GM19025 (cell line): Measurements from ENCODE around the gene PDCD4.

Experiments used
- ATAC-seq: cut with Tn5 transposase; IDR thresholded peaks from one replicate; pipeline ENCODE4 v1.9.1; 2021; ENCODE audit warnings: mild to moderate bottlenecking, low read depth, moderate library complexity; ENCODE audit not compliant: unreplicated experiment

The PDCD4 gene

DNA sequence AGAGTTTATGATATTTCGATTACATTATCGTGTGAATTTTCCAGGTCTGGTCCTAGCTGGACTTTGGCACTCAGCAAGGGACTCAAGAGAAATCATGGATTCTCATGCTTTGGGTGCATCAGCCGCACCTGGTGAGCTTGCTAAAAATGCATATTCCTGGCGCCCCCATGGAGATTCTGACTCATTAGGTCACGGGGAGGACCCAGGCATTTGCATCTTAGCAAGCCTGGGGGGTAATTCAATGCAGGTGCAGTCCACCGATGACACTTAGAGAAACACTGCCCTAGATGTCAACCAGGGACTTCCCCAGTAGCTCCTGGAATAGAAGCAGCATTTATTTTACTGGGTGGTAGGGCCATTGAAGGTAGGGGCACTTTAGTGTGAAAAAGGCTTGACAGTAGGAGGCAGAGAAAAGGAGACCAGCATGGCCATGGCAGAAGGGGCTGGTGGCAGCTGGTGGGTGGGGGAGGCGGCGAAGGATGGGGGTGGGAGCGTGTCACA, 29.9 kb upstream of the PDCD4 start:
- peak; percentile 69 for ATAC-seq

GRCh38 chr10:110842326-110842904, 29.3 kb upstream of the PDCD4 start:
- no peak for ATAC-seq

- peak; percentile 59 for ATAC-seq
Measured at GRCh38 chr10:110843031-110843430, 28.7 kb upstream of the PDCD4 start.

DNA sequence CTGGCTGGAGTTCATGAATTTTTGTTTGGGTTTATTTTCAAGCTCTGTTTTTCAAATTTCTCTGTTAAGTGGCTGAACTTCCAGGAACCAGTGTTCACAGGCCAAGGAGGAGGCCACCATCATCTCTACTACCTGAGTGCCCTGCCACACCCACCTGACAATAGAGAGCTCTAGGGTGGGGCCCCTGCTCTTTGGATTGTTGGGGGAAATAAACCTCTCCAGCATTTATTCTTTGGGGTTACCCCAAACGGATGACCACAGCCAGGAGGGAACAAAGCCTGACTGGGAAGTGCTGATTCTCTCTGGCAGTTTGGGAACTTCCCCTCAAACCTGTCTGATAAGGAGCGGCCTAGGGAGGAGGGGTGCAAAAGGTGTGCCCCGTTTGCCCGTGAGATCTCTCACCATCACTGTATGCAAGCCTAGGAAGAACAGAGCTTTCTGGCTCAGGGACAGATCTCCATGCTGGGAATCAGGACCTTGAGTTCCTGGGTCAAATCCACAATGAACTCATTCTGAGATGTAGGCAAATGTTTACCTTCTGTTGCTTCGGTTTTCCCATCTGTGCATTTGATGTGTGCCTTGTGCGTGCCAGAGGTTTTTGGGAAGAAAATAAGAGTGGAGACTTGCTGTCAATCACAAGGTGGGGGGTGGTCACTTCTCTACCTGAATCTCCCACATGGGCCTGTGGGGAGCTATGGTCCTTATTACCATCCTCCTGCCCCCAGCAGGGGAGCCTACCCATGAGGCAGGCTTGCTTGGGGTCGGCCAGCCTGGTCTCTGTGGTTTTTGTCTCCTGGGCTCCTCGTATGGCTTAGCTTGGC, 27.7 kb upstream of the PDCD4 start:
- no peak for ATAC-seq

GRCh38 chr10:110844617-110844881, 27.2 kb upstream of the PDCD4 start:
- ATAC-seq = no peak

GRCh38 chr10:110845192-110845755, 26.5 kb upstream of the PDCD4 start:
- ATAC-seq = no peak

DNA sequence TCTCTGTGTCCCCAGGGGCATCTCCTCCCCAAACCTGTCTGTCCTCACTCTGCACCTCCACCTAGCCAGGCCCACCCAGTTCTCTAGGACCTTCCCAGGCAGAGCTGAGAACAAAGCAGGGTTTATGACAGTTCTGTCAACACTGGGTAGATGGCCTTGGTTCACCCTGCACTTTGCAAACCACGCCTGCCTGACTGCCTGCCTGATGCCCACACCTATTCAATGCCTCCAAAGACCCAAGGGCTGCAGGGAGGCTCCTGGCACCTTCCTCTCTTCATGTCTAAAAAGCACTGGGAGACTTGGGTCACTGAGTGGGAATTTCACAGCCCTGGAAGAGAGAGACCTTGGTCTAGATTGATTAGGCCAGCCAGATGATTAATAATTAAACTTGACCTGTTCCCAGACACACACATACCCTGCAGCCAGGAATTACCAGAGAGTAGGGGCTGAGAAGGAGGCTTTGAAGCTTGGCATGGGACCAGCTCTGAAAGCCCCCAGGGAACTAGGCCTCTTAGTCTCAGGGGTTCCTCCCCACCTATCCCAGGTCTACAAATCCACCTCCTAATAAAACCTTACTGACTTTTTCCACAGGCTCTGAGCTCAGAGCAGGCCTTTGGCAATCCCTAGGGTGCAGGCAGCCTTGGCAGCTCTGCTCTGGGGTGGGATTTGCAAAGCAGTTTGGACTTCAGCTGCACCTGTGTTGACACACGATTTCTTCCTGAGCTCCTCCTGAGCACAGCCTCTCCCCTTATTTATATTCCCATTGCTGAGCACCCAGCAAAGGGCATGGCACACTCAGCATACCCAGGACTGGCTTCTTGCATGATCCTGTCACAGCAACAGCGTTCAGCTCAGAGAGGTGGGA, 25.7 kb upstream of the PDCD4 start:
- ATAC-seq = no peak

GRCh38 chr10:110847374-110847773, 24.4 kb upstream of the PDCD4 start:
- no peak for ATAC-seq

- ATAC-seq = no peak
Measured at GRCh38 chr10:110848106-110848505, 23.6 kb upstream of the PDCD4 start.

DNA sequence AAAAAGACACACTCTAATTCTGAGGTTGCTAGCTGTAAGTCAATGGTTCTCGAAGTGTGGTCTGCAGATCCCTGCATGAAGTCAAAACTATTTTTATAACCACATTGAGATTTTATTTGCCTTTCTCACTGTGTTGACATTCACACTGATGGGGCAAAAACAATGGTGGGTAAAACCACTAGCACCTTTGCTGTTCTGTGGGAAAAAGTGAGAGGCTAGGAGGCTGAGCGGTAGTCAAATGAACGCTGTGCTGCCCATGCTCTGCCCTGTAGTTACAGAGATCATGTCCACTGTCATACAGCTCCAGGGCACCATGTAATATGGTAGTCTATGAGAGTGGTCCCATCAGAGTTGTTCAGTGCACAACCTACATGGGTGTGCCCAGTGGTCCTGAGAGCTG, 21.6 kb upstream of the PDCD4 start:
- ATAC-seq = no peak

GRCh38 chr10:110851020-110851612, 20.6 kb upstream of the PDCD4 start:
- no peak for ATAC-seq

GRCh38 chr10:110852255-110852896, 19.4 kb upstream of the PDCD4 start:
- ATAC-seq = no peak

- no peak for ATAC-seq
Measured at GRCh38 chr10:110852947-110853346, 18.8 kb upstream of the PDCD4 start.

GRCh38 chr10:110853921-110854605, 17.7 kb upstream of the PDCD4 start:
- no peak for ATAC-seq

- peak; percentile 43 for ATAC-seq
Measured at GRCh38 chr10:110857265-110858171, 14.2 kb upstream of the PDCD4 start.

- no peak for ATAC-seq
Measured at GRCh38 chr10:110858297-110858934, 13.3 kb upstream of the PDCD4 start.

DNA sequence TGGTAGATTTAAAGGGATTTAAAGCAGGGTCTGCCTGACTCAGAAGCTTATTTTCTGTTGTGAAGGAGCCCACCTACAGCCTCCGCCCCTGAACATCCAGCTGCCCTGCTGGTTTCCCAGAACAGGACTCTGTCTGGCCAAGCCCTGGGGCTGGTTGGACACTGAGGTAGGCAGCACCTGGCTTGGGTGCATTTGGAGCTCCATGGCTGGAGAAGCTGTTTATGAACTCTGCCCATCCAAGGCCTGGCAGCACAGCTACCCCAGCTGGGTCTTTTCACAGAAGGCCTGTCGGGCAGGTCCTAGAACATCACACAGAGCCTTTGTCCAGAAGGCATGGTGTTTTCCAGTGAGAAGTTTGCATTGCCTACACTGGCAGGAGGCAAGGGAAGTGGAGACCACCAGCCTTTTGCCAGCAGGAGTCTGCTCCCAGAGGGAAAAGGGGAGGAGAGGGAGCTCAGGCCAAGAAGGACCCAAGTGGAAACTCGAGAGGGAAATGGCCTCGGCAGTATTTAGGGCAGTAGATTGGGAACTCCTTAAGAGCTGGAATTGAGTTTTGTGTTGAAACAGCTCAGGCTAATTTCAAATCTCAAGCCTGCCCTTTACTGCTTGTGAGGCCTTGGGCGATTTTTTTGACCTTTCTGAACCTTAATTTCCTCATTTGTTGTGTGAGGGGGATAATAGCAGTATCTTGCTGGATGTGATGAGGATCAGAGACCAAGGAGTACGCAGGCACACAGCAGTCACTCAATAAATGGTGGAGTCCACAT, 12.3 kb upstream of the PDCD4 start:
- ATAC-seq = no peak
